SU-DHL-6 (cell line): ENCODE measurements around the gene DRC1.

ENCODE experiments used
- EZH2phosphoT487 ChIP-seq: fragments of 200-600 bp; sonication (generic), shearing (Covaris generic); conservative IDR thresholded peaks from 2 replicates; pipeline ENCODE4 v1.6.1; 2018; ENCODE audit warnings: mild to moderate bottlenecking, antibody characterized with exemption, low read length, moderate library complexity, mixed read lengths
- TF ChIP-seq, protein P1 (sequence below): fragments of 200-600 bp; sonication (generic); IDR thresholded peaks from one replicate; pipeline ENCODE4 v1.5.1; 2017; ENCODE audit warnings: antibody characterized with exemption, mild to moderate bottlenecking, low read length, moderate library complexity; ENCODE audit not compliant: insufficient read depth, poor library complexity, severe bottlenecking

DNA sequence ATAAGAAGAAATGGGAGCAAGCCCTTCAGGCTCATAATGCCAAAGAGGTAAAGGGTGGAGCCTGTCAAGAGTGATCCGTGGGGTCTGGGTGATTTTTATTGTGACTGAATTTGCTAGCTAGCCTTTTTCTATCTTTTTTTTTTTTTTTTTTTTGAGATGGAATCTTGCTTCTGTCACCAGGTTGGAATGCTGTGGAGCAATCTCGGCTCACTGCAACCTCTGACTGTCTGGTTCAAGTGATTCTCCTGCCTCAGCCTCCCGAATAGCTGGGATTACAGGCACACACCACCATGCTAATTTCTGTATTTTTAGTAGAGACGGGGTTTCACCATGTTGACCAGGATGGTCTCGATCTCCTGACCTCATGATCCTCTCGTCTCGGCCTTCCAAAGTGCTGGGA is 29.1 kb downstream of the DRC1 start:
- TF ChIP-seq EZH2phosphoT487 = no peak
- TF ChIP-seq, protein P1, sequence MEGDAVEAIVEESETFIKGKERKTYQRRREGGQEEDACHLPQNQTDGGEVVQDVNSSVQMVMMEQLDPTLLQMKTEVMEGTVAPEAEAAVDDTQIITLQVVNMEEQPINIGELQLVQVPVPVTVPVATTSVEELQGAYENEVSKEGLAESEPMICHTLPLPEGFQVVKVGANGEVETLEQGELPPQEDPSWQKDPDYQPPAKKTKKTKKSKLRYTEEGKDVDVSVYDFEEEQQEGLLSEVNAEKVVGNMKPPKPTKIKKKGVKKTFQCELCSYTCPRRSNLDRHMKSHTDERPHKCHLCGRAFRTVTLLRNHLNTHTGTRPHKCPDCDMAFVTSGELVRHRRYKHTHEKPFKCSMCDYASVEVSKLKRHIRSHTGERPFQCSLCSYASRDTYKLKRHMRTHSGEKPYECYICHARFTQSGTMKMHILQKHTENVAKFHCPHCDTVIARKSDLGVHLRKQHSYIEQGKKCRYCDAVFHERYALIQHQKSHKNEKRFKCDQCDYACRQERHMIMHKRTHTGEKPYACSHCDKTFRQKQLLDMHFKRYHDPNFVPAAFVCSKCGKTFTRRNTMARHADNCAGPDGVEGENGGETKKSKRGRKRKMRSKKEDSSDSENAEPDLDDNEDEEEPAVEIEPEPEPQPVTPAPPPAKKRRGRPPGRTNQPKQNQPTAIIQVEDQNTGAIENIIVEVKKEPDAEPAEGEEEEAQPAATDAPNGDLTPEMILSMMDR = no peak
